ENCODE results near the gene SHC1. TPM values are rescaled to one million over a fixed set of nuclear protein-coding genes. Genes with fewer than 3 reads are reported as not detected.

SHC1 gene
- total and polyA plus RNA-seq, 8 donors = 120 to 148 (median 132) TPM

DNA sequence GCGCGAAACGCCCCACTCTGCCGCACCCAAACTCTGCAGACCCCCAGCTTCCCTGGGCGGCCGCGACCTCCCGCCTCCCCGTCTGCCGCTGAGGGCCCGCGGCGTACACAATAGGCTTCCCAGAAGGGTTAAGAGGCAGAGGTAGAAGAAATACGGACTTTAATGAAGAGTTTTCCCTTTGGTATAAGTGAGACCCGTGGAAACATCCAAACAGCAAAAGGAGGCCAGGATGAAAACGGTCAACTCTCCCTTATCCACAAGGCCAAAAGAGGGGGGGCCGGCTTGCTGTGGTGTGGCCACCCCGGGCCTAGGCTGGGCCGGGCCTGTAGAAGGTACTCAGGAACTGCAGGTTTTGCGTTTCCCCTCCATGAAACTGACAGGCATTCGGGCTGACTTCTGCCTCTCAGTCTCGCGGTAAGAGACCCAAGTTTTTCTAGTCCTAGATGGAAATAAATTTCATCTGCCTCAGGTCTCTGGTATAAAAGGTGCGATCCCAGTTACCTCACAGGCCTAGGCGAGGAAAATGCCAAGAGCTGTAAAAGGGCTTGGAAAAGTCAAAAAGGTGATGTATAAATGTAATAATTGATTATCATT lies 8.3 kb downstream of the SHC1 start:
- peaks cover 0 to 65% of the 10 kb centered on the region in 2 donors for H3K36me3 ChIP-seq
- peak overlapping the region; percentile 97 to 98 for H3K27ac ChIP-seq
- peaks cover 14 to 59% of the 10 kb centered on the region in 2 donors for H3K4me1 ChIP-seq
- intact Hi-C loops (cut with DNase I) = no loop called here
- no peaks in the 10 kb centered on the region for H3K9me3 ChIP-seq
- TF ChIP-seq CTCF (IDR thresholded peaks at IDR 0.05) = no peak
- peak; percentile 39 for ATAC-seq
- H3K27me3 ChIP-seq = no peaks in the 10 kb centered on the region
- H3K4me3 ChIP-seq = peak overlapping the region; percentile 79 to 90
- no peak for DNase-seq

GRCh38 chr1:154961207-154962155 lies 9.1 kb downstream of the SHC1 start, which contains the start of gene PYGO2:
Gene PYGO2 (minus strand): TSS chr1:154961782. CDS start chr1:154961576, 206 bp downstream.
- Histone ChIP-seq H3K27ac (peak within 1 kb of the TSS; percentile 97 to 98), H3K4me3 (peak within 1 kb of the TSS; percentile 79 to 90), H3K9me3 (no peaks in the 10 kb centered on the region), H3K4me1 (peaks cover 21 to 59% of the 10 kb centered on the region in 2 donors), H3K36me3 (peaks cover 0 to 57% of the 10 kb centered on the region in 2 donors), H3K27me3 (no peaks in the 10 kb centered on the region)
- DNase-seq = peak; percentile 81 to 95 (median 82)
- intact Hi-C loops (cut with DNase I) = no loop called here
- ATAC-seq = peak; percentile 89
- peak; percentile 8 to 66 for TF ChIP-seq CTCF (IDR thresholded peaks at IDR 0.05)

DNA sequence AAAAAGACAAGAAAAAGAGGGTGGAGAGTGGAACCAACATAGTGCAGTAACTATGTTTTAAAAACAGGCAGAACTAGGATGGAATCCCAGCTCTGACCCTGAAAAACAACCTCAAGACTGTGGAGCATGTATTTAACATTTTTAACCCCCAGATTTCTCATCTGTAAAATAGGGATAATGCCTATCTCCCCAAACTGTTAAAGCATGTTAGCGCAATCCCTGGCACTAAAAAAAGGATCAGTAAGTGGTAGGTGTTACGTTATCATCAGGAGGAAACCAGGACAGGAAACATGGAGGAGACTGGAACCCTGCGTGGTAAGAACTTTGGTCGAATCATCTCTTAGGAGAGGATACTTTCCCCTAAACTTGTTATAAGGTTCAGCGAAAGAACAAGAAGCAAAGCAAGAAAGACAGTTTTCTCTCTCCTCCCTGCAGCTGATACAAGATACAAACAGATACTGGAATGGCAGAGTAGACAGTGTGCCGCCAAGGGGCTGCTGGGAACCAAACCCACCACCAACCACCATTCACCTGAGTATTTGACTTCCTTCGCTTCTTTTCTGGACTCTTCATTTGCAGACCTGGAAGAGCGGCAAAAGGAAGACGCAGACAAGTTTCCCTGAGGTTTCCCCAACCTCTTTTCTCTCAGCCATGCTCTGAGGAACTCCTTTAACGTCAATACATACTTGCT lies 10.0 kb downstream of the SHC1 start:
- H3K36me3 ChIP-seq = peaks cover 0 to 48% of the 10 kb centered on the region in 2 donors
- ATAC-seq (no peak), DNase-seq (no peak)
- intact Hi-C loops (cut with DNase I) = no loop called here
- H3K9me3 ChIP-seq = no peaks in the 10 kb centered on the region
- peaks cover 25 to 61% of the 10 kb centered on the region in 2 donors for H3K4me1 ChIP-seq
- H3K27ac ChIP-seq = peak overlapping the region; percentile 97 to 98
- H3K4me3 ChIP-seq = peak overlapping the region; percentile 79 to 90
- TF ChIP-seq CTCF (IDR thresholded peaks at IDR 0.05) = no peak
- H3K27me3 ChIP-seq = no peaks in the 10 kb centered on the region

GRCh38 chr1:154959426-154959780 lies 11.1 kb downstream of the SHC1 start:
- no peak overlapping the region for H3K27ac ChIP-seq

More at GRCh38 chr1:154959426-154959780, 11.1 kb downstream of the SHC1 start:
- intact Hi-C loops (cut with DNase I) = loop anchor here in 1 of 2 donors (10.0 kb wide), 1 partner anchor 105 kb away; the partner anchor contains the start of gene EFNA4
- Histone ChIP-seq H3K36me3 (peaks cover 0 to 36% of the 10 kb centered on the region in 2 donors), H3K9me3 (no peaks in the 10 kb centered on the region), H3K4me1 (peaks cover 36 to 73% of the 10 kb centered on the region in 2 donors), H3K4me3 (no peak overlapping the region), H3K27me3 (no peaks in the 10 kb centered on the region)
- DNase-seq = no peak
- no peak for ATAC-seq
- TF ChIP-seq CTCF (IDR thresholded peaks at IDR 0.05) = no peak

All from left lung (tissue), 10 donors.